GM21825 (cell line): ENCODE measurements around the gene PRLH.
A peak's percentile ranks its signal among the peaks of the same experiment; 100 is the strongest.

Experiments used
- ATAC-seq: cut with Tn5 transposase; IDR thresholded peaks from one replicate; pipeline ENCODE4 v1.9.1; 2021; ENCODE audit warnings: mild to moderate bottlenecking, moderate library complexity; ENCODE audit not compliant: unreplicated experiment

Gene PRLH

GRCh38 chr2:237563816-237564215 is 2.6 kb upstream of the PRLH start:
- no peak for ATAC-seq

- no peak for ATAC-seq
Observed at GRCh38 chr2:237564526-237565131, 1.7 kb upstream of the PRLH start.

GRCh38 chr2:237565974-237566373 is 400 bp upstream of the PRLH start:
- no peak for ATAC-seq

GRCh38 chr2:237567276-237568029 is 1.1 kb downstream of the PRLH start:
- no peak for ATAC-seq

GRCh38 chr2:237568121-237568660 is 1.8 kb downstream of the PRLH start:
- ATAC-seq: no peak

- no peak for ATAC-seq
Observed at GRCh38 chr2:237569041-237569440, 2.7 kb downstream of the PRLH start.

GRCh38 chr2:237569896-237570295 is 3.5 kb downstream of the PRLH start:
- ATAC-seq: no peak

GRCh38 chr2:237570776-237571335 is 4.5 kb downstream of the PRLH start:
- ATAC-seq: no peak

- ATAC-seq: no peak
Observed at GRCh38 chr2:237571551-237571950, 5.2 kb downstream of the PRLH start.

- peak; percentile 91 for ATAC-seq
Observed at GRCh38 chr2:237572021-237572741, 5.8 kb downstream of the PRLH start.

- no peak for ATAC-seq
Observed at GRCh38 chr2:237572742-237573101, 6.3 kb downstream of the PRLH start.

GRCh38 chr2:237573721-237574415 is 7.5 kb downstream of the PRLH start:
- no peak for ATAC-seq

- ATAC-seq: no peak
Observed at GRCh38 chr2:237574467-237574866, 8.1 kb downstream of the PRLH start.

- no peak for ATAC-seq
Observed at GRCh38 chr2:237574894-237575868, 8.8 kb downstream of the PRLH start.

GRCh38 chr2:237575869-237576862 is 9.8 kb downstream of the PRLH start:
- ATAC-seq: no peak

- no peak for ATAC-seq
Observed at GRCh38 chr2:237576974-237577373, 10.6 kb downstream of the PRLH start.

GRCh38 chr2:237577458-237577857 is 11.1 kb downstream of the PRLH start:
- no peak for ATAC-seq
